Cardiac muscle cell (in vitro differentiated cells and primary cell): ENCODE results near the gene LYZL1. TPM values are rescaled to one million over a fixed set of nuclear protein-coding genes. Genes with fewer than 3 reads are reported as not detected.

Experiments used
- DNase-seq, 2 donors: peaks; one replicate each; pipeline versions ENCODE4 v3.0.0 to v3.0.0-alpha.2; 2010 to 2017; ENCODE audit warnings: low read depth in 1 of 2, low spot score in 1 of 2
- H3K27ac ChIP-seq: fragments of 200-600 bp; sonication (generic); 2 replicates; pipeline ENCODE4 v1.5.1; 2016
- H3K27me3 ChIP-seq: fragments of 200-600 bp; sonication (generic); 2 replicates; pipeline ENCODE4 v1.6.0; 2016; ENCODE audit warnings: control low read depth
- H3K36me3 ChIP-seq: fragments of 200-600 bp; sonication (generic); 2 replicates; pipeline ENCODE4 v1.5.1; 2016; ENCODE audit warnings: control low read depth
- H3K4me1 ChIP-seq: fragments of 200-600 bp; sonication (generic); 2 replicates; pipeline ENCODE4 v1.8.1; 2017; ENCODE audit warnings: low read depth, mild to moderate bottlenecking, mixed run types
- H3K4me3 ChIP-seq: fragments of 200-600 bp; sonication (generic); 2 replicates; pipeline ENCODE4 v1.5.1; 2016; ENCODE audit warnings: mild to moderate bottlenecking
- H3K9me3 ChIP-seq: fragments of 200-600 bp; sonication (generic); 2 replicates; pipeline ENCODE4 v1.5.1; 2017; ENCODE audit warnings: low read depth, mild to moderate bottlenecking, control low read depth
- polyA plus RNA-seq: library from polyadenylated mRNA; unstranded; fragments of >200 nt; fragmentation: Nextera tagmentation; extraction: Ambion mirVana; gene quantifications from 2 replicates; pipeline ENCODE4 v1.2.1, GENCODE V29; 2016
- total RNA-seq: library from RNA; depleted of rRNA; stranded (reverse); fragments of >200 nt; gene quantifications from 2 replicates; pipeline ENCODE4 v1.2.3, GENCODE V29; 2016
- TF ChIP-seq, protein P1 (sequence below): IDR thresholded peaks from 2 replicates; pipeline ENCODE4 v1.5.1; 2012; ENCODE audit warnings: low read depth, mild to moderate bottlenecking, low read length

LYZL1 gene
- total and polyA plus RNA-seq, 2 experiments from 2014 or later, result 0.17 TPM; not detected in 1

DNA sequence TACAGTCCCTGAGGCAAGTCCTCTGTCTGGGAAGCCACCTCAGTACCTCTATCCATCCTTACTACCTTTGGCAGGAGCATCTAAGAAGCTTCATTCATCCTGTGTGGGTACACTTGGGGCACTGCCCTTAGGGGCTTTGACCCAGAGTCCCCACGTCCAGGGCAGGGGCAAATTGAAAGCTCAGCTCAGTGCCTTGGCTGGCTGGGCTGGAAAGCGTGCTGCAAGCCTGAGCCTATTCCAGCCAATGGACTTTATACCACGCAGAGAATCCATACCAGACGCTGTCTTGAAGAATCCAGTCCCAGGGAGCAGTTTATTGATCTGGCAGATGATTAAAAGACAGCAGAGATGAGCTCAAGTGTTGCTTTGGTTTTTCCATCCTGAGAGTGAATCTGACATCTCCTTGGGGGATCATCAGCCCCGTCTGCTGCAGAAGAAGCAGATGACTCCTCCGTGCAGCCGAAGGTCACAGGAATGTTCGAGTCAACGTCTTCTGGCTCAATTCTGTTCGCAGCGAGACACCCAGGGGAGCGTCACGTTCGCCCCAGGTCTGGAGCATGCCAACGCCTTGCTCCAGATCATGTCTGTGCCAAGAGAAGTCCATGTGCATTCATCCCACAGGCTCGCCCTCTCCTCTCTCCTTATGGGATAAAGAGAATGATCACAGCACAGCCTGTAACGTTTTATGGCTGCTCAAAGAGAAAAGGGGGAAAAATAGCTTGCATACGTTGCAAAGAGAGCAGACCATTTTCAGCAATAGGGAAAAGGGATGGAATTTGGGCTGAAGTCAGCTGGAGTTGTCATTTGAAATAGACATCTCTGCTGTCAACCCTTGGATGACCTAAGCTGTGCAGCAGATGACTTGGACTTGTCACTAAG is 35.8 kb upstream of the LYZL1 start:
- Histone ChIP-seq H3K4me1 (peaks cover 52% of the 10 kb centered on the region), H3K27ac (peak overlapping the region; percentile 98)
- TF ChIP-seq, protein P1, sequence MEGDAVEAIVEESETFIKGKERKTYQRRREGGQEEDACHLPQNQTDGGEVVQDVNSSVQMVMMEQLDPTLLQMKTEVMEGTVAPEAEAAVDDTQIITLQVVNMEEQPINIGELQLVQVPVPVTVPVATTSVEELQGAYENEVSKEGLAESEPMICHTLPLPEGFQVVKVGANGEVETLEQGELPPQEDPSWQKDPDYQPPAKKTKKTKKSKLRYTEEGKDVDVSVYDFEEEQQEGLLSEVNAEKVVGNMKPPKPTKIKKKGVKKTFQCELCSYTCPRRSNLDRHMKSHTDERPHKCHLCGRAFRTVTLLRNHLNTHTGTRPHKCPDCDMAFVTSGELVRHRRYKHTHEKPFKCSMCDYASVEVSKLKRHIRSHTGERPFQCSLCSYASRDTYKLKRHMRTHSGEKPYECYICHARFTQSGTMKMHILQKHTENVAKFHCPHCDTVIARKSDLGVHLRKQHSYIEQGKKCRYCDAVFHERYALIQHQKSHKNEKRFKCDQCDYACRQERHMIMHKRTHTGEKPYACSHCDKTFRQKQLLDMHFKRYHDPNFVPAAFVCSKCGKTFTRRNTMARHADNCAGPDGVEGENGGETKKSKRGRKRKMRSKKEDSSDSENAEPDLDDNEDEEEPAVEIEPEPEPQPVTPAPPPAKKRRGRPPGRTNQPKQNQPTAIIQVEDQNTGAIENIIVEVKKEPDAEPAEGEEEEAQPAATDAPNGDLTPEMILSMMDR, result no peak

DNA sequence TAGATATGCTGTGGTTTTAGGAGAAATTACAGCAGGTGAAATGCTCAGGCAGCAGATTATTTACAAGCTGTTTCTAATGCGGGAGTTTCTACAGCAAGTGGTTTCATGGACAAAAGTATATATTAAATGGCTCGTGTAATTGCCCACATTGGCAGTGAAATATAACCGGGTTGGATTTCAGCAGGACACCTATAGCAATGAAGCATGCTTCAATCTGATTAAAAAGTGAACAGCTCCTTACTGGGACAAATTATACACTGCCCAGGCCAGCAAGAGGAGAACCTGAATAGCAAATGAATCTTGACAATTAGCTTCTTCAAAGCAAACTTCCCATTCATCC is 35.2 kb upstream of the LYZL1 start:
- Histone ChIP-seq H3K36me3 (no peaks in the 10 kb centered on the region), H3K27ac (peak overlapping the region; percentile 98), H3K4me1 (peaks cover 56% of the 10 kb centered on the region), H3K27me3 (no peaks in the 10 kb centered on the region), H3K4me3 (no peak overlapping the region), H3K9me3 (no peaks in the 10 kb centered on the region)
- TF ChIP-seq, protein P1, result no peak
- DNase-seq, result no peak

More for the DNA sequence above, 35.8 kb upstream of the LYZL1 start:
- Histone ChIP-seq H3K4me3 (no peak overlapping the region), H3K36me3 (no peaks in the 10 kb centered on the region), H3K27me3 (no peaks in the 10 kb centered on the region), H3K9me3 (no peaks in the 10 kb centered on the region)
- DNase-seq, result no peak

DNA sequence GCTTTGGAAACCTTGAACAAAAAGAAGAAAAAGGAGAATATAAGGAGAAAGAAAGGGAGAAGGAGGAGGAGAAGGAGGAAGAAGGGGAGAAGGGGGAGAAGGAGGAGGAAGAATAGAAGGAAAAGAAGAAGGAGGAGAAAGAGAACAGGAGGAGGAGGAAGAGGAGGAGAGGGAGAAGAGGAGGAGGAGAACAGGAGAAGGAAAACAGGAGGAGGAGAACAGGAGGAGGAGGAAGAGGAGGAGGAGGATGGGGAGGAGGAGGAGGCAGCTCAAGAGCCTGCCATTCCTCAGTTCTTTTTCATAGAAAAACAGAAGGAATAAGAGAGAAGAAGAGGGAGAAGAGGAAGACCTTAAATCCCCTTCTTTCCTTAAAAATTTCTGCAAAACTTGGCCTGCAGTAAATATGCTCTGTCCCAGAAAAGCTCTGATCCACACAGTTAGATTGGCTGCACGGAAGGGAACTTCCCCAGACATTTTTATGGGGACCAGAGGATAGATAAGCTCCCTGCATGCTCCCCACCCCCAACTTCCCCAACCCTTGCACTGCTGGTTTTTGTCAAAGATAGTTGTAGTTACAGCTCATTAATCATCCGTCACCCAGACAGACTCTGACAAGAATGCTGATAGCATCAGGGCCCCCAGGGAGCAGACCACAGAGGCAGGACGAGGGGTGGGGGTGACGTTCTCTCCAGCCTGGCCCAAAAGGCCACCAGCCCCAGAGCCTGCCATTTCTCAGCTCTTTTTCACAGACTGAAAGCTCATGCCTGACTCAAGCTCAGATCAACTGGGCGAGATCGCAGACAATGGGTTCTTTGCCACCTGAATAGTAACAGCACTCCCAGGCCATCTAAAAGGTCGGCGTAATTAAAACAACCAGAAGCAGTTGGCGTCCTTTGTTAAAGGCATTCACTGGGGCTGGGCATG is 34.5 kb upstream of the LYZL1 start:
- Histone ChIP-seq H3K4me3 (no peak overlapping the region), H3K27ac (peak overlapping the region; percentile 98), H3K4me1 (peaks cover 56% of the 10 kb centered on the region), H3K9me3 (no peaks in the 10 kb centered on the region), H3K27me3 (no peaks in the 10 kb centered on the region), H3K36me3 (no peaks in the 10 kb centered on the region)
- TF ChIP-seq, protein P1, result no peak
- peak; percentile 89 to 94 for DNase-seq

DNA sequence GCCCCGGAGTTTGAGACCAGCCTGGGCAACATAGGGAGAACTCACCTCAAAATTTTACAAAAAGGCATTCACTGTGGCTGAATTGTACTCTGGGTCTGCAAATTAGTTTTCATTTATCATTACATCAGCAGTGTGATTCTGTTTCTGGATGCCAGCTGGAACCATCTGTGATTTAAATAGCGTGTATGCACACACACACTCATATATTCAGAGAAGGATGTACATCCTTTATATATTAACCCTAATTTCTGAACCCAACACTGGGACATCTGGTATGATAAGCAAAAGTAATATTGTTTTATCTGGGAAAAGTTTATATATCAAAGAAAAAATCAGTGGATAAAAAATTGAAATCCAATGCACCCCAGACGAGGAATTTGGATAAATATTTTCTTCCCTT is 33.8 kb upstream of the LYZL1 start:
- Histone ChIP-seq H3K4me3 (no peak overlapping the region), H3K9me3 (no peaks in the 10 kb centered on the region), H3K4me1 (peaks cover 56% of the 10 kb centered on the region), H3K27me3 (no peaks in the 10 kb centered on the region), H3K27ac (peak overlapping the region; percentile 98), H3K36me3 (no peaks in the 10 kb centered on the region)
- TF ChIP-seq, protein P1, result no peak
- no peak for DNase-seq

DNA sequence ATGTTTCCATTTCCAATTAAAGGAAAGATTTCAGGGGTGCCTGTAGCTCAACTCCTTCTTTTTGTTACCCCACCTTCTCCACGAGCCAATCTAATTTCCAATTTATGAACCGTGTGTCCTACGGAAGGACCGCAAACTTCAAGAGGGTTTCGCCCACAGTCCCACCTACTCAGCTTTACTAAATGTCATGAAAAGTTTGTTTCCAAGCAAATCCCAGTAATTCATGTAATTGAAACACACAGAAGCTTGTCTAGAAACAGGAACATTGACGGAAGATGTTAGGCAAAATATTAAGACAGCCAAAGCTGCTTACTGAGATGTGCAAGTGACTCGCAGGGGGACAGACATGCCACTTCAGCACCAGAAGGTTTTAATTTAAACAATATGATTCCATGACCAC is 32.9 kb upstream of the LYZL1 start:
- Histone ChIP-seq H3K27me3 (no peaks in the 10 kb centered on the region), H3K4me1 (peaks cover 56% of the 10 kb centered on the region), H3K4me3 (no peak overlapping the region), H3K9me3 (no peaks in the 10 kb centered on the region), H3K27ac (peak overlapping the region; percentile 98), H3K36me3 (no peaks in the 10 kb centered on the region)
- no peak for DNase-seq
- TF ChIP-seq, protein P1, result no peak
